Measurements from ENCODE around the gene UBE2D3. TPM values are rescaled to one million over a fixed set of nuclear protein-coding genes. Genes with fewer than 3 reads are reported as not detected.

UBE2D3 gene
- total RNA-seq, 1 donor from 2014 or later = 261 TPM

DNA sequence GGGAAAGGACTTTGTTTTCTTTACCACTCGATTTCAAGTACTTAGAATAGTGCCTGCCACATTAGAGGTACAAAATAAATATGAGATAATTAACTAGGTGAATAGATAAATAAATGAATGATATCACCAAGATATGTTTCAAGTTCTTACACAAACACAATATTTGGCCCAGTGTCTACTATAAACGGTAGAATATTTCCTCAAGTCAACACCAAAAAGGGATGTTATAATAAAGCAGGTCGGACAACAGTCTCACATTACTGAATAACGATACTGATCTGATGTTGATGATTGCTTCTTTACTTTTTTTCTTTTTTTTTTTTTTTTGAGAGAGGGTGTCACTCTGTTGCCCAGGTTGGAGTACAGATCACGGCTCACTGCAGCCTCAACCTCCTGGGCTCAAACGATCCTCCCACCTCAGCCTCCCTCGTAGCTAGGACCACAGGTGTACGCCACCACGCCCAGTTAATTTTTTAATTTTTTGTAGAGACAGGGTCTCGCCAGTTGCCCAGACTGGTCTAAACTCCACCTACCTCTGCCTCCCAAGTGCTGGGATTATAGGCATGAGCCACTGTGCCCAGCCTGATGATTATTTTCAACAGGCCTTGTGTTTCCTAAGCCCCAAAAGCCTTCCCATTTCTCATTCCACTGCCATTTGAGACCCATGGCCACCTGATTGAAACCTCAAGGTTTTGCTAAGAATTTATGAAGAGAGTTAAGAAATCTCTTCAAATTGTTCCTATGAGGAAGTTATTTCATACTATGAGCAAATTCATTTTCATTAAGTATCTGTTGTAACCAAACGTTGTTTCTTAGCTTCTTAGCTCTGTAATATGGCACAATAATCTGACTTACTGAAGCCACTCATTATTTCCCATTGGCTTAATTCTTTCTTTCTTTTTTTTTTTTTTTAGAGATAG, 68.8 kb downstream of the UBE2D3 start:
- TF ChIP-seq, protein P1, sequence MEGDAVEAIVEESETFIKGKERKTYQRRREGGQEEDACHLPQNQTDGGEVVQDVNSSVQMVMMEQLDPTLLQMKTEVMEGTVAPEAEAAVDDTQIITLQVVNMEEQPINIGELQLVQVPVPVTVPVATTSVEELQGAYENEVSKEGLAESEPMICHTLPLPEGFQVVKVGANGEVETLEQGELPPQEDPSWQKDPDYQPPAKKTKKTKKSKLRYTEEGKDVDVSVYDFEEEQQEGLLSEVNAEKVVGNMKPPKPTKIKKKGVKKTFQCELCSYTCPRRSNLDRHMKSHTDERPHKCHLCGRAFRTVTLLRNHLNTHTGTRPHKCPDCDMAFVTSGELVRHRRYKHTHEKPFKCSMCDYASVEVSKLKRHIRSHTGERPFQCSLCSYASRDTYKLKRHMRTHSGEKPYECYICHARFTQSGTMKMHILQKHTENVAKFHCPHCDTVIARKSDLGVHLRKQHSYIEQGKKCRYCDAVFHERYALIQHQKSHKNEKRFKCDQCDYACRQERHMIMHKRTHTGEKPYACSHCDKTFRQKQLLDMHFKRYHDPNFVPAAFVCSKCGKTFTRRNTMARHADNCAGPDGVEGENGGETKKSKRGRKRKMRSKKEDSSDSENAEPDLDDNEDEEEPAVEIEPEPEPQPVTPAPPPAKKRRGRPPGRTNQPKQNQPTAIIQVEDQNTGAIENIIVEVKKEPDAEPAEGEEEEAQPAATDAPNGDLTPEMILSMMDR (IDR thresholded peaks at IDR 0.05; ENCODE audit: partially characterized antibody, unreplicated experiment) = no peak
- Mint-ChIP-seq H3K4me3 (ENCODE audit: unreplicated experiment) (no peak overlapping the region), H3K27ac (ENCODE audit: unreplicated experiment) (no peak overlapping the region), H3K9me3 (ENCODE audit: unreplicated experiment) (peaks cover 10% of the 10 kb centered on the region), H3K27me3 (ENCODE audit: unreplicated experiment) (peaks cover 12% of the 10 kb centered on the region), H3K36me3 (ENCODE audit: unreplicated experiment) (no peaks in the 10 kb centered on the region), H3K4me1 (ENCODE audit: low read depth, unreplicated experiment) (peaks cover 7% of the 10 kb centered on the region)
- DNase-seq = no peak

DNA sequence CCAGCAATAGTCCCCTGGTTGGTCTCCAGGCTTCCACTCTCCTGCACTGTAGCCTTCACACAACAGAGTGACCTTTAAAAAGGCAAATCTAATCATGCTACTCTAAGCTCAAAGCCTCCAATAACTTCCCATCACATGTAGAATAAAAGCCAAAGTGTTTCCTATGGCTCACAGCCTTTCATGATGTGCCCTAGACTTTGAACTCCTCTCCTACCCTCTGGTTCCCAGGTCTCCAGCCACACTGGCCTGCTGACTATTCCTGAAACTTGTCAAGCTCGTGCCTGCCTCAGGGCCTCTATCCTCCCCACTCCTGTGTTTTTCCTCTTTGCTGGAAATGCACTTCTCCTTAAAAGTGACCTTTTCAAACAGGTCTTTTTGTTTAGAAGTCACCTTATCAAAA, 69.7 kb downstream of the UBE2D3 start:
- Mint-ChIP-seq H3K4me3 (ENCODE audit: unreplicated experiment) (no peak overlapping the region), H3K27me3 (ENCODE audit: unreplicated experiment) (peaks cover 12% of the 10 kb centered on the region), H3K9me3 (ENCODE audit: unreplicated experiment) (peaks cover 10% of the 10 kb centered on the region), H3K4me1 (ENCODE audit: low read depth, unreplicated experiment) (peaks cover 7% of the 10 kb centered on the region), H3K36me3 (ENCODE audit: unreplicated experiment) (no peaks in the 10 kb centered on the region), H3K27ac (ENCODE audit: unreplicated experiment) (peak overlapping the region; percentile 11)
- TF ChIP-seq, protein P1 (IDR thresholded peaks at IDR 0.05; ENCODE audit: partially characterized antibody, unreplicated experiment) = no peak
- DNase-seq = no peak

DNA sequence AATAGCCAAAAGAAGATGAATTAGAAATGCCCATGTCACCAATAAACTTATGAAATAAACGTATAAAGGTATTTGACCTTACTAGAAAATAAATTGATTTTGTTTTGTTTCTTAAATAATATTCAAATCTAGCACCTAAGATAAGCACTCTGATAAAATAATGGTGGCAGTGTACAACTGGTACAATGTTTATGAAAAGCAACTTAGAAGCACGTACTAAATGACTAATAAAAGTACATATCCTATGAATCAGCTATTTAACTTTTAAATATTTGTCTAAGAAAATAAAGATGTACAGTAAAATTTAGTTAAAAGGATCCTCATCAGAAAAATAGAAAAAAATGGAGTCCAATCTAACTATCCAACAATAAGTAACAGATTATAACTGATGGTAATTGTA, 73.3 kb downstream of the UBE2D3 start:
- DNase-seq = no peak
- no peak overlapping the region for H3K4me3 Mint-ChIP-seq (ENCODE audit: unreplicated experiment)
- H3K4me1 Mint-ChIP-seq (ENCODE audit: low read depth, unreplicated experiment) = no peaks in the 10 kb centered on the region

DNA sequence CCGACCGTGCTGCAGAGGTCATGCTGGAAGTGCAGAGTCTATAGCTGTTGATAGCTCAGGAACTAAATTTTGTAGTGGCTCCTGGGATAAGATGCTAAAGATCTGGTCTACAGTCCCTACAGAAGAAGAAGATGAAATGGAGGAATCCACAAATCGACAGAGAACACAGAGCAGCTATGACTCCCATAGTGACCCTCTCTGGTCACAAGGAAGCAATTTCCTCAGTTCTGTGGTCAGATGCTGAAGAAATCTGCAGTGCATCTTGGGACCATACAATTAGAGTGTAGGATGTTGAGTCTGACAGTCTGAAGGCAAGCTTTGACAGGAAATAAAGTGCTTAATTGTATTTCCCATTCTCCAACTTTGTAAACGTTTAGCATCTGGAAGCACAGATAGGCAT, 75.4 kb downstream of the UBE2D3 start:
- DNase-seq = no peak
- Mint-ChIP-seq H3K4me3 (ENCODE audit: unreplicated experiment) (no peak overlapping the region), H3K36me3 (ENCODE audit: unreplicated experiment) (no peaks in the 10 kb centered on the region), H3K27ac (ENCODE audit: unreplicated experiment) (no peak overlapping the region), H3K9me3 (ENCODE audit: unreplicated experiment) (no peaks in the 10 kb centered on the region), H3K27me3 (ENCODE audit: unreplicated experiment) (no peaks in the 10 kb centered on the region), H3K4me1 (ENCODE audit: low read depth, unreplicated experiment) (no peaks in the 10 kb centered on the region)
- TF ChIP-seq, protein P1 (IDR thresholded peaks at IDR 0.05; ENCODE audit: partially characterized antibody, unreplicated experiment) = no peak

More for the DNA sequence above, 73.3 kb downstream of the UBE2D3 start:
- Mint-ChIP-seq H3K27ac (ENCODE audit: unreplicated experiment) (no peak overlapping the region), H3K27me3 (ENCODE audit: unreplicated experiment) (peaks cover 3% of the 10 kb centered on the region), H3K36me3 (ENCODE audit: unreplicated experiment) (no peaks in the 10 kb centered on the region), H3K9me3 (ENCODE audit: unreplicated experiment) (peaks cover 2% of the 10 kb centered on the region)
- TF ChIP-seq, protein P1 (IDR thresholded peaks at IDR 0.05; ENCODE audit: partially characterized antibody, unreplicated experiment) = no peak

Other genes starting within 250 kb of the UBE2D3 start
- 13.0 TPM for gene MANBA, start 66.6 kb downstream of the UBE2D3 start, total RNA-seq (ENCODE audit: unreplicated experiment)
- gene CISD2, start 41.4 kb upstream of the UBE2D3 start, total RNA-seq (ENCODE audit: unreplicated experiment) = 22.7 TPM
- gene SLC9B1, start 192.2 kb upstream of the UBE2D3 start, total RNA-seq (ENCODE audit: unreplicated experiment) = 3.1 TPM
- 14.4 TPM for gene SLC9B2, start 249.2 kb upstream of the UBE2D3 start, total RNA-seq (ENCODE audit: unreplicated experiment)

All from glutamatergic neuron (in vitro differentiated cells).